GM23338 (cell line): Measurements from ENCODE around the gene CORT. TPM values are rescaled to one million over a fixed set of nuclear protein-coding genes. Genes with fewer than 3 reads are reported as not detected.
A peak's percentile ranks its signal among the peaks of the same experiment; 100 is the strongest.

Experiments used
- ATAC-seq: fragments of 200-7000 bp; cut with Tn5 transposase; 3 replicates; pipeline ENCODE4 v1.9.1; 2020
- DNase-seq: peaks from one replicate; pipeline ENCODE4 v3.0.0-alpha.2; 2015; ENCODE audit warnings: low spot score
- H2AFZ ChIP-seq: fragments of 200-600 bp; sonication (generic); 2 replicates; pipeline ENCODE4 v1.8.0; 2016; ENCODE audit warnings: antibody characterized with exemption, mild to moderate bottlenecking, moderate library complexity
- H3F3A ChIP-seq: fragments of 200-600 bp; sonication (generic); replicated peaks from 2 replicates; pipeline ENCODE4 v1.8.0; 2017; ENCODE audit warnings: antibody characterized with exemption, mixed run types, low read depth
- H3K27ac ChIP-seq: fragments of 200-600 bp; sonication (generic); 2 replicates; pipeline ENCODE4 v1.6.1; 2016; ENCODE audit warnings: low read depth
- H3K27me3 ChIP-seq: fragments of 200-600 bp; sonication (generic); 2 replicates; pipeline ENCODE4 v1.8.0; 2016; ENCODE audit warnings: mild to moderate bottlenecking, mixed run types, moderate library complexity; ENCODE audit not compliant: insufficient read depth
- H3K36me3 ChIP-seq: fragments of 200-600 bp; sonication (generic); 2 replicates; pipeline ENCODE4 v1.8.0; 2016; ENCODE audit warnings: mild to moderate bottlenecking; ENCODE audit not compliant: insufficient read depth
- H3K4me1 ChIP-seq: fragments of 200-600 bp; sonication (generic); 2 replicates; pipeline ENCODE4 v1.8.0; 2016; ENCODE audit warnings: mild to moderate bottlenecking, moderate library complexity; ENCODE audit not compliant: insufficient read depth
- H3K4me2 ChIP-seq: fragments of 200-600 bp; sonication (generic); 2 replicates; pipeline ENCODE4 v1.7.1; 2017; ENCODE audit warnings: mixed run types
- H3K4me3 ChIP-seq: fragments of 200-600 bp; sonication (generic); 2 replicates; pipeline ENCODE4 v1.6.1; 2016; ENCODE audit warnings: mixed run types
- H3K79me2 ChIP-seq: fragments of 200-600 bp; sonication (generic); replicated peaks from 2 replicates; pipeline ENCODE4 v1.8.0; 2017; ENCODE audit warnings: mild to moderate bottlenecking; ENCODE audit not compliant: insufficient read depth
- H3K9me2 ChIP-seq: fragments of 200-600 bp; sonication (generic); 2 replicates; pipeline ENCODE4 v1.8.0; 2017; ENCODE audit not compliant: insufficient read depth
- H4K20me1 ChIP-seq: fragments of 200-600 bp; sonication (generic); replicated peaks from 2 replicates; pipeline ENCODE4 v1.8.0; 2017; ENCODE audit warnings: mild to moderate bottlenecking; ENCODE audit not compliant: insufficient read depth
- H3K27ac Mint-ChIP-seq: 2 replicates; pipeline ENCODE4 v1.8.0; 2020; ENCODE audit warnings: inconsistent platforms, mild to moderate bottlenecking, moderate library complexity, mixed read lengths
- H3K27me3 Mint-ChIP-seq: 3 replicates; pipeline ENCODE4 v1.8.0; 2022; ENCODE audit warnings: low read depth, mild to moderate bottlenecking, moderate library complexity, mixed read lengths, inconsistent platforms; ENCODE audit not compliant: insufficient read depth, poor library complexity
- H3K36me3 Mint-ChIP-seq: 3 replicates; pipeline ENCODE4 v1.8.0; 2021; ENCODE audit warnings: low read depth, mild to moderate bottlenecking, inconsistent platforms, moderate library complexity, mixed read lengths
- H3K4me1 Mint-ChIP-seq: 3 replicates; pipeline ENCODE4 v1.8.0; 2020; ENCODE audit warnings: mild to moderate bottlenecking, inconsistent platforms, mixed read lengths
- H3K4me3 Mint-ChIP-seq: 3 replicates; pipeline ENCODE4 v1.8.0; 2021; ENCODE audit warnings: moderate library complexity, mild to moderate bottlenecking, inconsistent platforms, mixed read lengths
- H3K9me3 Mint-ChIP-seq: 3 replicates; pipeline ENCODE4 v1.8.0; 2020; ENCODE audit warnings: moderate library complexity, mild to moderate bottlenecking, inconsistent platforms, mixed read lengths
- CREB1 ChIP-seq: fragments of 250-450 bp; sonication (Bioruptor Pico); IDR thresholded peaks from 2 replicates; pipeline ENCODE4 v1.5.0; 2020; ENCODE audit warnings: low read depth, mild to moderate bottlenecking, moderate library complexity
- CTCF ChIP-seq, 2 experiments: fragments of 200-600 bp in 1 of 2; sonication (generic) in 1 of 2; conservative IDR thresholded peaks; 2 replicates each; pipeline versions ENCODE4 v1.5.1 to v1.6.1; 2016 to 2017; ENCODE audit warnings: antibody characterized with exemption in 2 of 2, low read depth in 2 of 2, mild to moderate bottlenecking in 2 of 2, moderate library complexity in 1 of 2
- ETS1 ChIP-seq: IDR thresholded peaks from 2 replicates; pipeline ENCODE4 v1.6.1; 2016; ENCODE audit warnings: antibody characterized with exemption
- EZH2 ChIP-seq: fragments of 200-600 bp; sonication (generic); IDR thresholded peaks from one replicate; pipeline ENCODE4 v1.8.0; 2017; ENCODE audit warnings: antibody characterized with exemption, mild to moderate bottlenecking, low read depth; ENCODE audit not compliant: unreplicated experiment
- EZH2phosphoT487 ChIP-seq: fragments of 200-600 bp; sonication (generic); IDR thresholded peaks from one replicate; pipeline ENCODE4 v1.8.1; 2018; ENCODE audit warnings: antibody characterized with exemption; ENCODE audit not compliant: unreplicated experiment
- JUNB ChIP-seq: IDR thresholded peaks from one replicate; pipeline ENCODE4 v1.6.1; 2016; ENCODE audit warnings: antibody characterized with exemption; ENCODE audit not compliant: unreplicated experiment
- NANOG ChIP-seq: IDR thresholded peaks from 2 replicates; pipeline ENCODE4 v1.6.1; 2016; ENCODE audit warnings: antibody characterized with exemption, borderline replicate concordance
- POLR2AphosphoS5 ChIP-seq: IDR thresholded peaks from 2 replicates; pipeline ENCODE4 v1.6.1; 2016; ENCODE audit warnings: antibody characterized with exemption, low read depth
- REST ChIP-seq: IDR thresholded peaks from one replicate; pipeline ENCODE4 v1.6.1; 2018; ENCODE audit warnings: antibody characterized with exemption; ENCODE audit not compliant: unreplicated experiment
- STAT1 ChIP-seq: IDR thresholded peaks from one replicate; pipeline ENCODE4 v1.6.1; 2016; ENCODE audit warnings: antibody characterized with exemption; ENCODE audit not compliant: unreplicated experiment
- ZNF114 ChIP-seq: fragments of 250-450 bp; sonication (Bioruptor Pico); IDR thresholded peaks from 2 replicates; pipeline ENCODE4 v1.5.0; 2020; ENCODE audit warnings: mild to moderate bottlenecking, moderate library complexity
- ZNF331 ChIP-seq: fragments of 250-450 bp; sonication (Bioruptor Pico); IDR thresholded peaks from 2 replicates; pipeline ENCODE4 v1.5.0; 2020; ENCODE audit warnings: low read depth, mild to moderate bottlenecking, moderate library complexity
- polyA plus RNA-seq: library from polyadenylated mRNA; unstranded; fragments of >200 nt; fragmentation: Nextera tagmentation; extraction: Ambion mirVana; gene quantifications from 2 replicates; pipeline ENCODE4 v1.2.1, GENCODE V29; 2016
- total RNA-seq: library from RNA; depleted of rRNA; stranded (reverse); fragments of >200 nt; shearing (Covaris generic); gene quantifications from 2 replicates; pipeline ENCODE4 v1.2.3, GENCODE V29; 2014
- TF ChIP-seq, protein P1 (sequence below): fragments of 250-450 bp; sonication (Bioruptor Pico); IDR thresholded peaks from 2 replicates; pipeline ENCODE4 v1.5.0; 2020; ENCODE audit warnings: mild to moderate bottlenecking, moderate library complexity

Gene CORT
- total and polyA plus RNA-seq, 2 experiments from 2014 or later, result 1.4 TPM; not detected in 1

DNA sequence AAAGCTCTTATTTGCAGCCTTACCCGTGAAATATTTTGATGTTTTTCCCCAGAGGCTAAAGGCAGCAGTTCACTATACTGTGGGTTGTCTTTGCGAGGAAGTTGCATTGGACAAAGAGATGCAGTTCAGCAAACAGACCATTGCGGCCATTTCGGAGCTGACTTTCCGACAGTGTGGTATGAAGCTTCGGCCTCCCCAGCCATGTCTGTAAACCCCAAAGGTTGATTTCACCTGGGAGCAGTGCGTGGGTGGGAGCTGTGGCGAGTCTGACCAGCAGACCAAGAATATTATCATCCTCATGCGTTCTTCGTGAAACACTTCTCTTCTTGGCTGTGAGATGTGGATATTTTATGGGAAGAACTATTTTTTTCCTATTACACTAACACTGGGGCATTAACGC is 16.0 kb upstream of the CORT start (continued):
- TF ChIP-seq POLR2AphosphoS5 (no peak), EZH2 (no peak), ETS1 (no peak), ZNF331 (CRISPR knock-in tag) (no peak)

DNA sequence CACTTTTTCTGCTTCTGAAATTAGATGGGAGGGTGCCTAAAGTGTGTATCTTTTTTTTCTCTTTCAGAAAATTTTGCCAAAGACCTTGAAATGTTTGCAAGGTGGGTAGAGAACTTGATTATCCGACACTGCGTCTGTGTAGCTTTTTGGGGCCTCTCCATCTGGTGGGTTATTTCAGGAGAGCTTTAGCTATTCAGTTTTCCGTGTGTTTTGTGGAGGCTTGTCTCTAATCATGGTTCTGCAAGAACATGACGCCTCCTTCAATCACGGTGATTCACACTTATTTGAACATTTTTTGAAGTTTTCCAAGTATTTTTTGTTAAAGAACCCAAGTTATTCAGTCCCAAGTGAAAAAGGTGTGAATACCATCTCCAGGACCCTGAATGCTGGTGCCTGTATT is 15.2 kb upstream of the CORT start:
- Histone ChIP-seq H2AFZ (no peak overlapping the region), H3K27me3 (no peaks in the 10 kb centered on the region), H3K9me2 (no peaks in the 10 kb centered on the region), H4K20me1 (no peaks in the 10 kb centered on the region; the same call in 1 of the 2 replicates), H3K4me3 (no peak overlapping the region), H3K4me1 (no peaks in the 10 kb centered on the region), H3K4me2 (no peak overlapping the region), H3K36me3 (no peaks in the 10 kb centered on the region), H3K79me2 (no peaks in the 10 kb centered on the region; the same call in 1 of the 2 replicates), H3F3A (peaks cover 8% of the 10 kb centered on the region), H3K27ac (peak overlapping the region; percentile 32; the same call in 1 of the 2 replicates)
- no peaks in the 10 kb centered on the region for H3K36me3 Mint-ChIP-seq
- no peak overlapping the region for H3K27ac Mint-ChIP-seq
- no peak for ATAC-seq
- H3K4me1 Mint-ChIP-seq, result peaks cover 11% of the 10 kb centered on the region; the same call in 2 of the 3 replicates
- no peaks in the 10 kb centered on the region for H3K9me3 Mint-ChIP-seq
- peaks cover 12% of the 10 kb centered on the region for H3K27me3 Mint-ChIP-seq
- H3K4me3 Mint-ChIP-seq, result no peak overlapping the region
- DNase-seq, result no peak
- TF ChIP-seq JUNB, result no peak
- TF ChIP-seq ZNF114 (CRISPR knock-in tag), result no peak
- no peak for TF ChIP-seq STAT1
- TF ChIP-seq EZH2, result no peak
- no peak for TF ChIP-seq NANOG
- TF ChIP-seq CREB1 (CRISPR knock-in tag), result no peak
- TF ChIP-seq POLR2AphosphoS5, result no peak
- no peak for TF ChIP-seq ZNF331 (CRISPR knock-in tag)
- no peak for TF ChIP-seq CTCF (conservative IDR thresholded peaks at IDR 0.05; ENCODE audit: low read depth in 2 of 2)
- TF ChIP-seq, protein P1, sequence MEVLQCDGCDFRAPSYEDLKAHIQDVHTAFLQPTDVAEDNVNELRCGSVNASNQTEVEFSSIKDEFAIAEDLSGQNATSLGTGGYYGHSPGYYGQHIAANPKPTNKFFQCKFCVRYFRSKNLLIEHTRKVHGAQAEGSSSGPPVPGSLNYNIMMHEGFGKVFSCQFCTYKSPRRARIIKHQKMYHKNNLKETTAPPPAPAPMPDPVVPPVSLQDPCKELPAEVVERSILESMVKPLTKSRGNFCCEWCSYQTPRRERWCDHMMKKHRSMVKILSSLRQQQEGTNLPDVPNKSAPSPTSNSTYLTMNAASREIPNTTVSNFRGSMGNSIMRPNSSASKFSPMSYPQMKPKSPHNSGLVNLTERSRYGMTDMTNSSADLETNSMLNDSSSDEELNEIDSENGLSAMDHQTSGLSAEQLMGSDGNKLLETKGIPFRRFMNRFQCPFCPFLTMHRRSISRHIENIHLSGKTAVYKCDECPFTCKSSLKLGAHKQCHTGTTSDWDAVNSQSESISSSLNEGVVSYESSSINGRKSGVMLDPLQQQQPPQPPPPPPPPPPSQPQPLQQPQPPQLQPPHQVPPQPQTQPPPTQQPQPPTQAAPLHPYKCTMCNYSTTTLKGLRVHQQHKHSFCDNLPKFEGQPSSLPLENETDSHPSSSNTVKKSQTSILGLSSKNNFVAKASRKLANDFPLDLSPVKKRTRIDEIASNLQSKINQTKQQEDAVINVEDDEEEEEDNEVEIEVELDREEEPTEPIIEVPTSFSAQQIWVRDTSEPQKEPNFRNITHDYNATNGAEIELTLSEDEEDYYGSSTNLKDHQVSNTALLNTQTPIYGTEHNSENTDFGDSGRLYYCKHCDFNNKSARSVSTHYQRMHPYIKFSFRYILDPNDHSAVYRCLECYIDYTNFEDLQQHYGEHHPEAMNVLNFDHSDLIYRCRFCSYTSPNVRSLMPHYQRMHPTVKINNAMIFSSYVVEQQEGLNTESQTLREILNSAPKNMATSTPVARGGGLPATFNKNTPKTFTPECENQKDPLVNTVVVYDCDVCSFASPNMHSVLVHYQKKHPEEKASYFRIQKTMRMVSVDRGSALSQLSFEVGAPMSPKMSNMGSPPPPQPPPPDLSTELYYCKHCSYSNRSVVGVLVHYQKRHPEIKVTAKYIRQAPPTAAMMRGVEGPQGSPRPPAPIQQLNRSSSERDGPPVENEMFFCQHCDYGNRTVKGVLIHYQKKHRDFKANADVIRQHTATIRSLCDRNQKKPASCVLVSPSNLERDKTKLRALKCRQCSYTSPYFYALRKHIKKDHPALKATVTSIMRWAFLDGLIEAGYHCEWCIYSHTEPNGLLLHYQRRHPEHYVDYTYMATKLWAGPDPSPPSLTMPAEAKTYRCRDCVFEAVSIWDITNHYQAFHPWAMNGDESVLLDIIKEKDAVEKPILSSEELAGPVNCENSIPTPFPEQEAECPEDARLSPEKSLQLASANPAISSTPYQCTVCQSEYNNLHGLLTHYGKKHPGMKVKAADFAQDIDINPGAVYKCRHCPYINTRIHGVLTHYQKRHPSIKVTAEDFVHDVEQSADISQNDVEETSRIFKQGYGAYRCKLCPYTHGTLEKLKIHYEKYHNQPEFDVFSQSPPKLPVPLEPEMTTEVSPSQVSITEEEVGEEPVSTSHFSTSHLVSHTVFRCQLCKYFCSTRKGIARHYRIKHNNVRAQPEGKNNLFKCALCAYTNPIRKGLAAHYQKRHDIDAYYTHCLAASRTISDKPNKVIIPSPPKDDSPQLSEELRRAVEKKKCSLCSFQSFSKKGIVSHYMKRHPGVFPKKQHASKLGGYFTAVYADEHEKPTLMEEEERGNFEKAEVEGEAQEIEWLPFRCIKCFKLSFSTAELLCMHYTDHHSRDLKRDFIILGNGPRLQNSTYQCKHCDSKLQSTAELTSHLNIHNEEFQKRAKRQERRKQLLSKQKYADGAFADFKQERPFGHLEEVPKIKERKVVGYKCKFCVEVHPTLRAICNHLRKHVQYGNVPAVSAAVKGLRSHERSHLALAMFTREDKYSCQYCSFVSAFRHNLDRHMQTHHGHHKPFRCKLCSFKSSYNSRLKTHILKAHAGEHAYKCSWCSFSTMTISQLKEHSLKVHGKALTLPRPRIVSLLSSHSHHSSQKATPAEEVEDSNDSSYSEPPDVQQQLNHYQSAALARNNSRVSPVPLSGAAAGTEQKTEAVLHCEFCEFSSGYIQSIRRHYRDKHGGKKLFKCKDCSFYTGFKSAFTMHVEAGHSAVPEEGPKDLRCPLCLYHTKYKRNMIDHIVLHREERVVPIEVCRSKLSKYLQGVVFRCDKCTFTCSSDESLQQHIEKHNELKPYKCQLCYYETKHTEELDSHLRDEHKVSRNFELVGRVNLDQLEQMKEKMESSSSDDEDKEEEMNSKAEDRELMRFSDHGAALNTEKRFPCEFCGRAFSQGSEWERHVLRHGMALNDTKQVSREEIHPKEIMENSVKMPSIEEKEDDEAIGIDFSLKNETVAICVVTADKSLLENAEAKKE, result no peak
- no peak for TF ChIP-seq REST
- no peak for TF ChIP-seq EZH2phosphoT487
